ENCODE measurements around the gene MAPK9. TPM values are rescaled to one million over a fixed set of nuclear protein-coding genes. Genes with fewer than 3 reads are reported as not detected.
"Not testable (repeated sequence)": the region's sequence is repeated elsewhere in the genome, so short reads cannot be mapped to it uniquely, and the experiment has no call there.

MAPK9 gene
- total RNA-seq, 1 experiment from 2014 or later = 44.1 TPM

- no peak for ATAC-seq
- intact Hi-C loops (cut with micrococcal nuclease; ENCODE audit: unreplicated experiment) = no loop called here
Observed at GRCh38 chr5:180301253-180301652, 9.4 kb upstream of the MAPK9 start.

GRCh38 chr5:180299526-180299925 is 7.6 kb upstream of the MAPK9 start:
- H3K4me3 ChIP-seq (ENCODE audit: low read depth in 2 of 2, low read length in 2 of 2) = no peak overlapping the region
- intact Hi-C loops (cut with micrococcal nuclease; ENCODE audit: unreplicated experiment) (no loop called here), in situ Hi-C loops (cut with HindIII; ENCODE audit: low pct_unique_long_range_greater_than_20kb, low sequenced_read_pairs) (no loop called here)
- H3K9me3 ChIP-seq (ENCODE audit: control insufficient read depth, insufficient read depth, low read depth, low read length) = no peaks in the 10 kb centered on the region
- DNase-seq (ENCODE audit: low read depth, low spot score) = no peak
- POLR2A ChIA-PET = no interaction called here
- TF ChIP-seq POLR2AphosphoS5 (IDR thresholded peaks at IDR 0.05; ENCODE audit: low read depth, low read length) (no peak), TCF7L2 (IDR thresholded peaks at IDR 0.05; ENCODE audit: low read depth, low read length) (no peak), REST (IDR thresholded peaks at IDR 0.05; ENCODE audit: insufficient read depth in 1 of 2, low read depth in 2 of 2, low read length in 1 of 2) (no peak), SIN3A (IDR thresholded peaks at IDR 0.05; ENCODE audit: borderline replicate concordance, insufficient read depth, low read depth, low read length) (no peak), CTCF (IDR thresholded peaks at IDR 0.05) (no peak)
- no TSS peak for BruUV-seq (replicated peaks)
- CTCF ChIA-PET = no interaction called here
- H3K27ac ChIP-seq (ENCODE audit: low read length) = no peak overlapping the region
- no peak for ATAC-seq
- H3K27me3 ChIP-seq (ENCODE audit: control insufficient read depth, insufficient read depth, low read length) = no peaks in the 10 kb centered on the region
- no peaks in the 10 kb centered on the region for H3K36me3 ChIP-seq (ENCODE audit: control insufficient read depth, insufficient read depth, low read length)
- H3K4me1 ChIP-seq (ENCODE audit: control insufficient read depth, insufficient read depth, low read length) = no peaks in the 10 kb centered on the region

More at GRCh38 chr5:180301253-180301652, 9.4 kb upstream of the MAPK9 start:
- no peak for TF ChIP-seq TCF7L2 (IDR thresholded peaks at IDR 0.05; ENCODE audit: low read depth, low read length)
- no peak for TF ChIP-seq SIN3A (IDR thresholded peaks at IDR 0.05; ENCODE audit: borderline replicate concordance, insufficient read depth, low read depth, low read length)
- TF ChIP-seq CTCF (IDR thresholded peaks at IDR 0.05) = no peak
- no peak for TF ChIP-seq POLR2AphosphoS5 (IDR thresholded peaks at IDR 0.05; ENCODE audit: low read depth, low read length)
- TF ChIP-seq REST (IDR thresholded peaks at IDR 0.05; ENCODE audit: insufficient read depth in 1 of 2, low read depth in 2 of 2, low read length in 1 of 2) = no peak
- BruUV-seq (replicated peaks) = no TSS peak
- in situ Hi-C loops (cut with HindIII; ENCODE audit: low pct_unique_long_range_greater_than_20kb, low sequenced_read_pairs) = no loop called here
- Histone ChIP-seq H3K4me1 (ENCODE audit: control insufficient read depth, insufficient read depth, low read length) (no peaks in the 10 kb centered on the region), H3K27me3 (ENCODE audit: control insufficient read depth, insufficient read depth, low read length) (no peaks in the 10 kb centered on the region), H3K4me3 (ENCODE audit: low read depth in 2 of 2, low read length in 2 of 2) (no peak overlapping the region), H3K9me3 (ENCODE audit: control insufficient read depth, insufficient read depth, low read depth, low read length) (no peaks in the 10 kb centered on the region), H3K27ac (ENCODE audit: low read length) (no peak overlapping the region), H3K36me3 (ENCODE audit: control insufficient read depth, insufficient read depth, low read length) (no peaks in the 10 kb centered on the region)
- DNase-seq (ENCODE audit: low read depth, low spot score) = no peak
- ChIA-PET CTCF (no interaction called here), POLR2A (interaction anchor here (0.5 to 0.6 kb wide), 2 partner anchors 20 to 329 kb away, joined by 7 to 14 read pairs; no protein-coding TSS in a partner anchor)

- H3K4me1 ChIP-seq (ENCODE audit: control insufficient read depth, insufficient read depth, low read length); in situ Hi-C loops (cut with HindIII; ENCODE audit: low pct_unique_long_range_greater_than_20kb, low sequenced_read_pairs); H3K9me3 ChIP-seq (ENCODE audit: control insufficient read depth, insufficient read depth, low read depth, low read length); CTCF ChIA-PET; BruUV-seq (replicated peaks); ATAC-seq; H3K27ac ChIP-seq (ENCODE audit: low read length); H3K36me3 ChIP-seq (ENCODE audit: control insufficient read depth, insufficient read depth, low read length); POLR2A ChIA-PET; H3K27me3 ChIP-seq (ENCODE audit: control insufficient read depth, insufficient read depth, low read length); intact Hi-C loops (cut with micrococcal nuclease; ENCODE audit: unreplicated experiment); DNase-seq (ENCODE audit: low read depth, low spot score); H3K4me3 ChIP-seq (ENCODE audit: low read depth in 2 of 2, low read length in 2 of 2): not testable (repeated sequence)
Observed at GRCh38 chr5:180299014-180299413, 7.1 kb upstream of the MAPK9 start.

All from Panc1 (cell line).